Measurements from ENCODE around the gene ATP6V1A. TPM values are rescaled to one million over a fixed set of nuclear protein-coding genes. Genes with fewer than 3 reads are reported as not detected.
"Not testable (repeated sequence)": the region's sequence is repeated elsewhere in the genome, so short reads cannot be mapped to it uniquely, and the experiment has no call there.

The ATP6V1A gene
- total RNA-seq, 2 experiments from 2014 or later = 37.1 to 39.8 TPM

DNA sequence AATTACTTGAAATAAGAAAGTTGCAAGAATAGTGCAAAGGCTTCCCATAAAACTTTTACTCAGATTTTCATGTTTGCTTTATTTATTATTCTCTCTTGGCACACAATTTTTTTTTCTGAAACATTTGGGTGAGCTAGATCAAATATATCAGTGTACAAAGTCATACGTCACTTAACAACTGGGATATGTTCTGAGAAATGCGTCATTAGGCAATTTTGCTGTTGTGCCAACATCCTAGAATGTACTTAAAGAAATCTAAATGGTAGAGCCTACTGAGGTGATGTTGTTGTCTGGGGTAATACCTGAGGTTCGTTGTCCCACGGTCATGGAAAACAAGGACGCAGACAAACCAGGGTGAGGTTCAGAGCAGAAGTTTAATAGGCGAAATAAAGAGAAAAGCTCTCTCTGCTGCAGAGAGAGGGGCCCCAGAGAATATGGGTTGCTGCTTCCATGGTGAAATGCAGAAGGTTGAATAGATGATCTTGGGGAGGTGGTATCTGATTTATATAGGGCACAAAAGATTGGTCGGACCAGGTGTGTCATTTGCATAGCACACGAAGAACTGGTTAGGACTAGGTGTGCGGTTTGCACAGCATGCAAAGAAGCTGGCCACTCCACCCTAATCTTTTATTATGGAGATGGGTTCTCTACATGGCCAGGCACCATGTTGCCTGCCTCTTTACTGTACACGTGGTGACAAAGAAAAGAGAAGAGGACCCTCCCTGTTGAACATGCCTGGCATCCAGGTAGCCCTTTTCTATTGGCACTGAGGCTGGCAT is 82.9 kb downstream of the ATP6V1A start:
- Mint-ChIP-seq H3K27me3 (ENCODE audit: low read depth) (no peaks in the 10 kb centered on the region), H3K27ac (no peak overlapping the region), H3K4me1 (ENCODE audit: low read depth) (peaks cover 17% of the 10 kb centered on the region), H3K9me3 (ENCODE audit: insufficient read depth) (peaks cover 4% of the 10 kb centered on the region), H3K36me3 (ENCODE audit: low read depth) (peaks cover 2% of the 10 kb centered on the region), H3K4me3 (no peak overlapping the region)
- CTCF ChIA-PET = interaction anchor here (1.2 to 1.3 kb wide), 2 partner anchors 11 to 83 kb away, joined by 3 read pairs; partner anchors contain the start of gene ATP6V1A
- no peak for ATAC-seq
- POLR2A ChIA-PET = no interaction called here
- no peak for DNase-seq

DNA sequence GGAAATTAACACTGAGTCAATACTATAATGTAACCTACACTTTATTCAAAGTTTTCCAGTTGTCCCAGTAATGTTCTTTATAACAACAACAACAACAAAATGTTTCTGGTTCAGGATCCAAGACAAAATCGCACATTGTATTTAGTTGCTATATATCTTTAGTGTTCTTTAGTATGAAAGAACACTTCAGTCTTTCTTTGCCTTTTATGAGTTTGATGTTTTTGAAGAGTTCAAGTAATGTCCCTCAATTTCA is 84.2 kb downstream of the ATP6V1A start:
- Mint-ChIP-seq H3K4me3 (no peak overlapping the region), H3K27ac (no peak overlapping the region), H3K27me3 (ENCODE audit: low read depth) (no peaks in the 10 kb centered on the region), H3K9me3 (ENCODE audit: insufficient read depth) (peaks cover 4% of the 10 kb centered on the region), H3K36me3 (ENCODE audit: low read depth) (peaks cover 2% of the 10 kb centered on the region), H3K4me1 (ENCODE audit: low read depth) (peaks cover 17% of the 10 kb centered on the region)
- DNase-seq = no peak
- ATAC-seq = no peak
- ChIA-PET POLR2A (no interaction called here), CTCF (interaction anchor here (1.2 kb wide), 1 partner anchor 84 kb away, joined by 3 read pairs; the partner anchor contains the start of gene ATP6V1A)

- POLR2A ChIA-PET = no interaction called here
- no peak for DNase-seq
- ATAC-seq = peak; percentile 55
- Mint-ChIP-seq H3K9me3 (ENCODE audit: insufficient read depth) (peaks cover 4% of the 10 kb centered on the region), H3K27me3 (ENCODE audit: low read depth) (no peaks in the 10 kb centered on the region), H3K4me1 (ENCODE audit: low read depth) (peaks cover 17% of the 10 kb centered on the region), H3K4me3 (no peak overlapping the region), H3K36me3 (ENCODE audit: low read depth) (peaks cover 2% of the 10 kb centered on the region), H3K27ac (no peak overlapping the region)
- CTCF ChIA-PET = no interaction called here
Observed at GRCh38 chr3:113832477-113833164, 85.8 kb downstream of the ATP6V1A start.

DNA sequence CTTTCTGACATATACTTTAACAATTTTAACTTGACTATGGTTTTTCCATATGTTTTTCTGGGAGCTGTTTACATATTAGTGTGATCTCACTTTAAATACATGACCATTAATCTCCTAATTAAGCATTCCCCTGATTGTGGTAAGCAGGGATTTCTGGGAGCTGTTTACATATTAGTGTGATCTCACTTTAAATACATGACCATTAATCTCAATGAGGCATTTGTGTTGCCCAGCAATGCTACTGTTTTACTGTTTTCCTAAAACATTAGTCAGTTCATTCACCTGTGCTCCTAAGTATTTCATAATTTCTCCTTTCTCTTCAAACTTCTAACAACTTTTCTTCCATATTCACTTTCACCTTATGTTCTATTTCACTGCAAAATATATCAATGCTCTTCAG is 88.1 kb downstream of the ATP6V1A start:
- no peak for DNase-seq
- Mint-ChIP-seq H3K9me3 (ENCODE audit: insufficient read depth) (peaks cover 4% of the 10 kb centered on the region), H3K27ac (no peak overlapping the region), H3K27me3 (ENCODE audit: low read depth) (no peaks in the 10 kb centered on the region), H3K4me3 (no peak overlapping the region), H3K4me1 (ENCODE audit: low read depth) (peaks cover 22% of the 10 kb centered on the region), H3K36me3 (ENCODE audit: low read depth) (peaks cover 2% of the 10 kb centered on the region)
- ChIA-PET CTCF (interaction anchor here (1.2 to 2.0 kb wide), 4 partner anchors 10 to 90 kb away, joined by 3 to 8 read pairs (median 4); partner anchors contain the start of gene ATP6V1A), POLR2A (no interaction called here)
- no peak for ATAC-seq

DNA sequence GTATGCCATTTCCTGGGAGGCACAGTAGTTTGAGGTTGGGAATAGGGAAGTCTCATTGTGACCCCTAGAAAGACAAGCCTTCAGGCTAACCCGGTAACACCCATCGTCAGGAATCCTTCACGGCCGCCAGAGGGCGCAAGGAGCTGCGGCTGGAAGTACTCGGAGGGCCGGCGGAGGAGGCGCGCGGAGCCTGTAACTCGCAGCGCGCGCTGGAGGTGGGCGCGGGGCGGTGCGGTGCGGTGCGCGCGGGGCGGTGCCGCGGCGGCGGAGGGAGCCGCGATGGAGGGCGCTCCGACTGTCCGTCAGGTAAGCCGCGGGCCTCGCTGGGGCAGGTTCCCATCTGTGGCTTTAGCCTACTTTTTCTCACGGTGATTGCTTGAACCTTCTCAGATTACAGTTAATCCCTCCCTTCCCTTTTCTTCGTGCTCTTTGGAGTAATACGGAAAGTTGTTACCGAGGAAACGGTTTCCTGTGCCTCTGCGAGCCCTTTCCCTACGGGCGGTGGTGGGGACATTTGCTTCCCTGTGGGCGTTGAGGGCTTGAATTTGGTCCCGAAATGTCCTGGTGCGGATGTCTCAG is 91.9 kb downstream of the ATP6V1A start, which contains the start of gene GRAMD1C:
TSS of gene GRAMD1C (plus strand) at position 158 of the 579 bp plus-strand sequence. CDS start at position 280, 122 bp downstream.
- Mint-ChIP-seq H3K36me3 (ENCODE audit: low read depth) (no peaks in the 10 kb centered on the region), H3K4me3 (peak within 1 kb of the TSS; percentile 75), H3K27me3 (ENCODE audit: low read depth) (no peaks in the 10 kb centered on the region), H3K9me3 (ENCODE audit: insufficient read depth) (no peaks in the 10 kb centered on the region), H3K4me1 (ENCODE audit: low read depth) (peaks cover 6% of the 10 kb centered on the region), H3K27ac (no peak within 1 kb of the TSS)
- ChIA-PET CTCF (interaction anchor here (0.7 to 2.9 kb wide), 9 partner anchors 8 to 100 kb away, joined by 3 to 15 read pairs (median 4); partner anchors contain the start of gene NAA50), POLR2A (no interaction called here)
- ATAC-seq (peak; percentile 100), DNase-seq (peak; percentile 90)

DNA sequence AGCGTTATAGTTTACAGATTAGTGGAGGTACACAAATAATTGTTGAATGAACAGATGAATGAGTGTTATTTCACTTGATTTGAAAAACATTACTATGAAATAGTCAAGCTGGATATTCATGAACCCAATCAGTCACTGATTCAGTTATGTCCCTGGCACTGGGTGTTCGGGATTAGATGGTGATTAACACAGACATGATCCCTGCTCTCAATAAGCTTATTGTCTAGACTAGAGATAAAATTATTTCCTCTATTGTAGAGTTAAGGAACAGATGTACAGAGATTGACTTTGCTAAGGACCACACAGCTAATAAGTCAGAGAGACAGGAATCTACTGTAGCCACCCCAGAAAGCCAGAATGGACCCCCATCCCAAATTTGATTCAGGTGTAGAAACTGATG is 92.7 kb downstream of the ATP6V1A start:
- ATAC-seq (no peak), DNase-seq (no peak)
- ChIA-PET POLR2A (no interaction called here), CTCF (interaction anchor here (0.9 to 2.9 kb wide), 6 partner anchors 14 to 103 kb away, joined by 3 to 15 read pairs (median 4); no protein-coding TSS in a partner anchor)
- no peak overlapping the region for H3K27ac Mint-ChIP-seq
- peak overlapping the region; percentile 75 for H3K4me3 Mint-ChIP-seq
- H3K4me1 Mint-ChIP-seq (ENCODE audit: low read depth) = peaks cover 6% of the 10 kb centered on the region
- H3K9me3 Mint-ChIP-seq (ENCODE audit: insufficient read depth) = no peaks in the 10 kb centered on the region
- no peaks in the 10 kb centered on the region for H3K27me3 Mint-ChIP-seq (ENCODE audit: low read depth)
- H3K36me3 Mint-ChIP-seq (ENCODE audit: low read depth) = no peaks in the 10 kb centered on the region

- ChIA-PET CTCF (interaction anchor here (0.8 to 2.4 kb wide), 26 partner anchors 10 to 574 kb away, joined by 3 to 25 read pairs (median 4); partner anchors contain the start of genes NAA50 and TIGIT), POLR2A (interaction anchor here (0.6 kb wide), 1 partner anchor 68 kb away, joined by 3 read pairs; no protein-coding TSS in a partner anchor)
- H3K27ac Mint-ChIP-seq = no peak overlapping the region
- ATAC-seq = peak; percentile 57
- H3K4me1 Mint-ChIP-seq (ENCODE audit: low read depth) = no peaks in the 10 kb centered on the region
- H3K36me3 Mint-ChIP-seq (ENCODE audit: low read depth) = no peaks in the 10 kb centered on the region
- no peak for DNase-seq
- no peak overlapping the region for H3K4me3 Mint-ChIP-seq
- no peaks in the 10 kb centered on the region for H3K9me3 Mint-ChIP-seq (ENCODE audit: insufficient read depth)
- no peaks in the 10 kb centered on the region for H3K27me3 Mint-ChIP-seq (ENCODE audit: low read depth)
Observed at GRCh38 chr3:113844622-113845222, 97.9 kb downstream of the ATP6V1A start.

GRCh38 chr3:113847247-113847646 is 100.4 kb downstream of the ATP6V1A start:
- POLR2A ChIA-PET = no interaction called here
- no peak overlapping the region for H3K4me3 Mint-ChIP-seq
- no peaks in the 10 kb centered on the region for H3K9me3 Mint-ChIP-seq (ENCODE audit: insufficient read depth)
- H3K27ac Mint-ChIP-seq = no peak overlapping the region
- no peaks in the 10 kb centered on the region for H3K27me3 Mint-ChIP-seq (ENCODE audit: low read depth)
- no peaks in the 10 kb centered on the region for H3K4me1 Mint-ChIP-seq (ENCODE audit: low read depth)
- H3K36me3 Mint-ChIP-seq (ENCODE audit: low read depth) = no peaks in the 10 kb centered on the region
- ATAC-seq (no peak), DNase-seq (no peak)
- CTCF ChIA-PET = interaction anchor here (0.8 to 2.3 kb wide), 3 partner anchors 9 to 111 kb away, joined by 3 to 9 read pairs (median 5); partner anchors contain the start of gene GRAMD1C

DNA sequence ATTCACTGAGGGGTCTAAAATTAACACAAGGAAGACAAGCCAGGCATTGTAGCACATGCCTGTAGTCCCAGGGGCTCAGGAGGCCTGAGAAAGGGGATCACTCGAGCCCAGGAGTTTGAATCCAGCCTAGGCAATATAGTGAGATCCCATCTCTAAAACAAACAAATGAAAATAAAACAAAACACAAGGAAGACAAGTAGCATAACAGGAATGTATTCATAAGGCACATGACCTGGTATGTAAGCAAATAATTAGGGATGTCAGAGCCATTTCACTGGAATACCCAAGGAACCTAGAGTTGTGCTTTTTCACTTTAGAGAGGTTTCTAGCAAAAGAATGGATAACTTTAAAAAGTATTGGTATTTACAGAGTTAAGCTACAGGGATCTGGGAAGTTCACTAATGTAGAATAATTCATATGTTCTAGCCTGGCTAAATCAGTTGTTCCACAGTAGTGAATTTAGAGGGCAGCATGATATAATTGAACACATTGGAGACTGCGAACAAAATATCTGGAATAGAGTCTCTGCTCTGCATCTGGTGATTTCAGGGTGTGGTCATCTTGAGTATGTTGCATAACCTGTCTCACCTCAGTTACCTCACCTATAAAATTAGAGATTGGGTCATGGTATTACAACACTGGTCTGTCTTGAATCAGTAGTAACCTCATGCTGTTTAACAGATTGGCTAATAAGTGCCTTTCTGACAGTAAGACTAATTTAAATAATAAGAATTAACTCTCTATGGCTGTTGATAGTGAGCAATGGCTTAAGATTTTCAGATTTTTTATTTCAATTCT is 101.0 kb downstream of the ATP6V1A start:
- ChIA-PET POLR2A (no interaction called here), CTCF (interaction anchor here (2.3 kb wide), 1 partner anchor 65 kb away, joined by 9 read pairs; no protein-coding TSS in a partner anchor)
- H3K36me3 Mint-ChIP-seq (ENCODE audit: low read depth) = no peaks in the 10 kb centered on the region
- no peak overlapping the region for H3K4me3 Mint-ChIP-seq
- H3K9me3 Mint-ChIP-seq (ENCODE audit: insufficient read depth) = no peaks in the 10 kb centered on the region
- H3K27ac Mint-ChIP-seq = no peak overlapping the region
- H3K27me3 Mint-ChIP-seq (ENCODE audit: low read depth) = no peaks in the 10 kb centered on the region
- ATAC-seq = no peak
- H3K4me1 Mint-ChIP-seq (ENCODE audit: low read depth) = no peaks in the 10 kb centered on the region
- DNase-seq = no peak

DNA sequence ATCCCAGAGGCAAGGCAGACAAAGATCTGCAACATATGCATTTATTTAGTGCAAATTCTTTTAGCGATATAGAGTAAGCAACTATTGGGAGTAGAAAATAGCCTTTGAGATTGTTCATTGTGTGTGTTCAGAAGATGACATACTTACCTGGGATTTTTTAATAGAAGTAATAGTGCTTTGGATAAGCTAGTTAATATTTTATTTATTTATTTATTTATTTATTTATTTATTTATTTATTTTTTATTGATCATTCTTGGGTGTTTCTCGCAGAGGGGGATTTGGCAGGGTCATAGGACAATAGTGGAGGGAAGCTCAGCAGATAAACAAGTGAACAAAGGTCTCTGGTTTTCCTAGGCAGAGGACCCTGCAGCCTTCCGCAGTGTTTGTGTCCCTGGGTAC is 102.2 kb downstream of the ATP6V1A start:
- H3K27me3 Mint-ChIP-seq (ENCODE audit: low read depth); POLR2A ChIA-PET; H3K9me3 Mint-ChIP-seq (ENCODE audit: insufficient read depth); H3K4me1 Mint-ChIP-seq (ENCODE audit: low read depth); H3K4me3 Mint-ChIP-seq; H3K36me3 Mint-ChIP-seq (ENCODE audit: low read depth); ATAC-seq; DNase-seq; CTCF ChIA-PET; H3K27ac Mint-ChIP-seq: not testable (repeated sequence)

- CTCF ChIA-PET; H3K36me3 Mint-ChIP-seq (ENCODE audit: low read depth); H3K4me3 Mint-ChIP-seq: not testable (repeated sequence)
Observed at GRCh38 chr3:113849841-113850240, 103.0 kb downstream of the ATP6V1A start.

More at GRCh38 chr3:113849841-113850240, 103.0 kb downstream of the ATP6V1A start:
- H3K27ac Mint-ChIP-seq; H3K27me3 Mint-ChIP-seq (ENCODE audit: low read depth); H3K9me3 Mint-ChIP-seq (ENCODE audit: insufficient read depth); POLR2A ChIA-PET; ATAC-seq; H3K4me1 Mint-ChIP-seq (ENCODE audit: low read depth); DNase-seq: not testable (repeated sequence)

All from activated CD8-positive, alpha-beta T cell treated with anti-CD3 and anti-CD28 coated beads, Interleukin-2, amount 10 ng/mL, durations not matched to agents 7 days and 5 days (primary cell).